PFSK-1 (cell line): ENCODE results near the gene CORO1C.

Source experiments
- FOXP2 ChIP-seq: optimal IDR thresholded peaks from 2 replicates; pipeline ENCODE3; 2011; ENCODE audit warnings: borderline replicate concordance, control low read depth, inconsistent platforms; ENCODE audit not compliant: insufficient read depth; ENCODE audit errors: extremely low read length, extremely low read depth
- POLR2AphosphoS5 ChIP-seq: IDR thresholded peaks from 2 replicates; pipeline ENCODE4 v1.6.1; 2012; ENCODE audit warnings: low read depth, mild to moderate bottlenecking, control low read depth, low read length, moderate library complexity
- REST ChIP-seq, 2 experiments: IDR thresholded peaks; 2 replicates each; pipeline versions ENCODE4 v1.6.1 to v1.8.0; 2011 to 2012; ENCODE audit warnings: low read depth in 2 of 2, low read length in 2 of 2, control low read depth in 1 of 2, inconsistent platforms in 1 of 2, mild to moderate bottlenecking in 1 of 2, moderate library complexity in 1 of 2; ENCODE audit not compliant: insufficient read depth in 1 of 2
- SIN3A ChIP-seq: IDR thresholded peaks from 2 replicates; pipeline ENCODE4 v1.6.1; 2012; ENCODE audit warnings: mild to moderate bottlenecking, low read length, moderate library complexity, borderline replicate concordance; ENCODE audit not compliant: insufficient read depth
- TAF1 ChIP-seq: IDR thresholded peaks from 2 replicates; pipeline ENCODE4 v1.6.1; 2012; ENCODE audit warnings: low read length, control low read depth, borderline replicate concordance; ENCODE audit not compliant: insufficient read depth

CORO1C gene

GRCh38 chr12:108616941-108617858, 114.1 kb downstream of the CORO1C start:
- TF ChIP-seq SIN3A (no peak), FOXP2 (no peak), POLR2AphosphoS5 (no peak), TAF1 (no peak), REST (IDR thresholded peaks at IDR 0.05; ENCODE audit: insufficient read depth in 1 of 2, low read depth in 2 of 2, low read length in 2 of 2) (no peak)

- TF ChIP-seq SIN3A (no peak), TAF1 (no peak), REST (IDR thresholded peaks at IDR 0.05; ENCODE audit: insufficient read depth in 1 of 2, low read depth in 2 of 2, low read length in 2 of 2) (no peak), POLR2AphosphoS5 (no peak), FOXP2 (no peak)
These were observed 115.0 kb downstream of the CORO1C start for GRCh38 chr12:108616359-108616758.

GRCh38 chr12:108615918-108616317, 115.4 kb downstream of the CORO1C start:
- TF ChIP-seq POLR2AphosphoS5 (no peak), TAF1 (no peak)

GRCh38 chr12:108614639-108615038, 116.7 kb downstream of the CORO1C start:
- TF ChIP-seq TAF1 (no peak), POLR2AphosphoS5 (no peak), SIN3A (no peak), REST (IDR thresholded peaks at IDR 0.05; ENCODE audit: insufficient read depth in 1 of 2, low read depth in 2 of 2, low read length in 2 of 2) (no peak), FOXP2 (no peak)

GRCh38 chr12:108614041-108614440, 117.3 kb downstream of the CORO1C start:
- no peak for TF ChIP-seq SIN3A
- TF ChIP-seq REST (IDR thresholded peaks at IDR 0.05; ENCODE audit: insufficient read depth in 1 of 2, low read depth in 2 of 2, low read length in 2 of 2), result no peak
- TF ChIP-seq TAF1, result no peak
- no peak for TF ChIP-seq POLR2AphosphoS5
- TF ChIP-seq FOXP2, result no peak
